Measurements from ENCODE around the gene GCAT.

GCAT gene

GRCh38 chr22:37844904-37845329 lies 37.2 kb downstream of the GCAT start:
- DNase-seq (ENCODE audit: low read depth) = no peak

- no peak for DNase-seq (ENCODE audit: low read depth)
These were observed 38.7 kb downstream of the GCAT start for GRCh38 chr22:37846433-37846832.

GRCh38 chr22:37848587-37849088 lies 40.9 kb downstream of the GCAT start:
- no peak for DNase-seq (ENCODE audit: low read depth)

- peak; percentile 89 for DNase-seq (ENCODE audit: low read depth)
These were observed 41.5 kb downstream of the GCAT start, which contains the start of gene EIF3L for GRCh38 chr22:37849089-37849751. Gene EIF3L (plus strand): TSS chr22:37849419. CDS start chr22:37849450, 31 bp downstream.

GRCh38 chr22:37850801-37851200 lies 43.1 kb downstream of the GCAT start:
- DNase-seq (ENCODE audit: low read depth) = no peak

GRCh38 chr22:37852418-37852817 lies 44.7 kb downstream of the GCAT start:
- DNase-seq (ENCODE audit: low read depth) = no peak

- no peak for DNase-seq (ENCODE audit: low read depth)
These were observed 47.2 kb downstream of the GCAT start for GRCh38 chr22:37854946-37855345.

- DNase-seq (ENCODE audit: low read depth) = no peak
These were observed 47.7 kb downstream of the GCAT start for GRCh38 chr22:37855462-37855861.

GRCh38 chr22:37860796-37861421 lies 53.2 kb downstream of the GCAT start:
- DNase-seq (ENCODE audit: low read depth) = no peak

GRCh38 chr22:37862570-37863325 lies 55.0 kb downstream of the GCAT start:
- no peak for DNase-seq (ENCODE audit: low read depth)

- no peak for DNase-seq (ENCODE audit: low read depth)
These were observed 57.8 kb downstream of the GCAT start for GRCh38 chr22:37865510-37865909.
